GM21576 (cell line): ENCODE measurements around the gene ZBTB7C.

Source experiments
- ATAC-seq: cut with Tn5 transposase; IDR thresholded peaks from one replicate; pipeline ENCODE4 v1.9.1; 2021; ENCODE audit warnings: mild to moderate bottlenecking, moderate library complexity; ENCODE audit not compliant: unreplicated experiment

The ZBTB7C gene

DNA sequence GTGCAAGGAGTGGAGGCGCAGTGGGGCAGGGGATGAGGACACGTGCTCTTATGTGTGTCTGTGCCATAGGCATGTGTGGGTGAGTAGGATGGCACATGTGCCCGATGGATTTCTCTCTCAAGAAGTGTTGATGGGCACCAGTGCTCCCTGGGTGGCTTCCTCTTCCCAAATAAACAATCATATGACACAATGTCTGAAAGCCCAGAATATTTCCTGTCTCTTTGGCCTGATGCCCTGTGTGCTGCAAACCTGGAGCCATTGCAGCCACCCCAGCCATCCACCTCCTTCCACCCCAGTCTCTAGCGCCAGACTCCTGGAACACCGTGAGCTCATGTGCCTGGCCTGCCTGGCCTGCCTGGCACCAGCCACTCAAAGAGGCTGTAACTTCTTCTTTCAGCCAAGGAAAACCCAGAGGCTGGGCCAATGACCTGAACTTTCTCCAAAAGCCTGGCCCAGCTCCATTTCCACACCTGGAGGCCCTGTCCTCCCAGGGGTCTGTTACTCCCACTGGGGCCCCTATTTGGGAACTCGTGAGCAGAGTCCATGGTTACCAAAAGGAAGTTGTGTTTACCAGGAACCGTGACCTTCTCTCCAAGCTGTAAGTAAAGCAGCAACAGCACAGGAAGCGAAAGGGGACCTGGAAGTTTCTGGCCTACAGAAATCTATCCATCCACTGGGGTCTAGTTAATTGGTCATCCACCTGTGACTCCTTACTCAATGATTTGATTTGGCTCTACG, 9.5 kb upstream of the ZBTB7C start:
- no peak for ATAC-seq

DNA sequence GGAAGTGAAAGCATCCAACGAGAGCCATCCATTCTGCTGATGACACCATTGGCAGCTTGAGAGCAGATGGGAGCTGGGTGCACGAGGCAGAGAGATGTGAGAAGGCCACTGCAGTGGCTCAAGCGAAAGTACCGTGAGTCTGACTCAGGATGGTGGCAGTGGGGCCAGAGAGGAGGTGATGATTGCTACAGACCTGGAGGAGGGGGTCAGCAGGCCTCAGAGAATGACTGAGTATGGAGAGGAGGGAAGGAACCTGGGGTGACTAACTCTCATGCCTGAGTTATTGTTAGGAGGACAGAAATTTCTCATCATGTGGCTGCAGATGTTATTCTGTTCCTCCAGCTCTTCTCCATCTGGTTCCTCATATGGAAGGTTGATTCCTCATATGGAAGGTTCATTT, 8.8 kb upstream of the ZBTB7C start:
- no peak for ATAC-seq

DNA sequence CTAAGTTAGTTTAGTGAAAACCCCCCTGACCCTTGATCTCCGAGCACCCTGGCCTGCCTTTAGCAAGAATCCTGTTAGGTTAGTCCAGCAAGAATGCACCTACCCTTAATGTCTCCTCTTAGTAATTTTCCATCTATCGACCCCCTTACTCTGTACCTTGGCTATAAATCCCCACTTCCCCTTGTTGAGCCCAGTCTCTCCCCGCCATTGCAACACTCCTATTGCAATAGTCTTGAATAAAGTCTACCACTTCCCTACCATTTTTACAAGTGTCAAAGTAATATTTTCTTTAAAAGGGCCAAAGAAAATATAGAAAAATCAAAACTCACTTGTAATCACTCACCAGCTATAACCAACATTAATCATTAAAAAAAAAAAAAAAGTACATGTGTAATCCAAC, 4.2 kb upstream of the ZBTB7C start:
- ATAC-seq: no peak

DNA sequence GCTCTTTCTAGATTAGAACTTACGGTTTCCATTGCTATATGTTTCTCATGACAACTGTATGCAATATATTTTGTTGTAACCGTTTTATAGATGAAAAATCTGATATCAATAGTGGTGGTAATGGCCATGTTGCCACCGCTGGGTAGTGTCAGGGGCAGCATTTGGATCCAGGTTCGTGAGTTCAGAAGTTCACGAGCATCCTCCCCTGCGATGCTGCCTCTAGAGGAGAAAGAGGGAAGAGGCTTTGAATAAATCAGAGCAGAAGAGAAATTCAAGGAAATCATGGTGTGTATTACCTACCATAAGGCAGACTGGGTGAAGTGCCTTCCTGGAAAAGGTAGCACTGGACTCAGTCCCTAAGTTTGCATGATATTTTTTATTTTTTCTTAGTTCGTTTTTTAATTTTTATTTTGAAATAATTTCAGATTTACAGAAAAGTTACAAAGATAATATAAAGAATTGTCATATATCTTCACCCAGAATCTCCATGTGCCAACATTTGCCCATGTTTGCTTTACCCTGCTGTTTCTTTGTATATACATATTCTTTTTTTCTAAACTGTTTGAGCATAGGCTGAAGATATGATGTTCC, 3.3 kb upstream of the ZBTB7C start:
- no peak for ATAC-seq

- ATAC-seq: peak; percentile 96
Observed at GRCh38 chr18:48410095-48410920, 1.1 kb upstream of the ZBTB7C start.

DNA sequence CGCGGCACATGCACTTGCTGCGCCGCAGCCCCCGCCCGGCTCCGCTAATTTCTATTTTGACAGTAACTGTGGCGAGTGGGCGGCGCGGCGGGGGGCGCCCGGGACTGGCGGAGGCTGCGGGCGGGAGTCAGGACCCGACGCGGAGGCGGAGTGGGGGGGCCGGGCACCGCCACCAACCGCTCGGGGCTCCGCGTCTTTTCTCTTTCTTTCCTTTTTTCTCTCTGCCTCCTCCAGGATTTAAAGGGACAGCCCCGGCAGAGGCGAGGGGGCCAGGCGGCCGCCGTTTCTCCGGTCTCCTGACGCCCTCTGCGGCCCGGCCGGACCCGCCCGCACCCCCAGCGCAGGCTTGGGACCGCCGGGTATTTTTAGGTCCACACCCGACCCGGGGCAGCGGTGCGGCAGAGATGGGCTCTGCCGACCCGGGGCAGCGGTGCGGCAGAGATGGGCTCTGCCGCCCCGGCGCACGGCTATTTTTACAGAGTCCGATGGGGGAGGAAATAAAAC, 460 bp upstream of the ZBTB7C start:
- ATAC-seq: peak; percentile 20

- no peak for ATAC-seq
Observed at GRCh38 chr18:48408111-48408726, 964 bp downstream of the ZBTB7C start.

- ATAC-seq: no peak
Observed at GRCh38 chr18:48407358-48407757, 1.8 kb downstream of the ZBTB7C start.

DNA sequence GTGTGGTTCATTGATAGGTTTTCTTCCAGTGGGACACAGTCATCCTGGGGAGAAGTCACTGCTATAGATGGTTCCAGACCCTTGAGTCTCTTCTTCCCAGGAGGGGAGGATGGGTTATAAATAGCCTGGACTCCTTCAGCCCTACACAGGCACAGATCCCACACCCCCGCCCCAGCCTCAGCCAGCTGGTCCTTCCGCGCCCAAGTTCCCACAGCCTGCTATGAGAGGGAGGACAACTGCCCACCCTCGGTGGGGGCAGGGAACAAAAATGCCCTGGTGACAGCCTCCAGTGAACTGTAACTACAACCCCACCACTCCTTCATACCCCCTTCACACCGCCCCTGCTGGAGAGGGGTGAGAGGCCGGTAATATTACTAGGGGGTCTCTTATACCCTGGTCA, 3.2 kb downstream of the ZBTB7C start:
- ATAC-seq: no peak

DNA sequence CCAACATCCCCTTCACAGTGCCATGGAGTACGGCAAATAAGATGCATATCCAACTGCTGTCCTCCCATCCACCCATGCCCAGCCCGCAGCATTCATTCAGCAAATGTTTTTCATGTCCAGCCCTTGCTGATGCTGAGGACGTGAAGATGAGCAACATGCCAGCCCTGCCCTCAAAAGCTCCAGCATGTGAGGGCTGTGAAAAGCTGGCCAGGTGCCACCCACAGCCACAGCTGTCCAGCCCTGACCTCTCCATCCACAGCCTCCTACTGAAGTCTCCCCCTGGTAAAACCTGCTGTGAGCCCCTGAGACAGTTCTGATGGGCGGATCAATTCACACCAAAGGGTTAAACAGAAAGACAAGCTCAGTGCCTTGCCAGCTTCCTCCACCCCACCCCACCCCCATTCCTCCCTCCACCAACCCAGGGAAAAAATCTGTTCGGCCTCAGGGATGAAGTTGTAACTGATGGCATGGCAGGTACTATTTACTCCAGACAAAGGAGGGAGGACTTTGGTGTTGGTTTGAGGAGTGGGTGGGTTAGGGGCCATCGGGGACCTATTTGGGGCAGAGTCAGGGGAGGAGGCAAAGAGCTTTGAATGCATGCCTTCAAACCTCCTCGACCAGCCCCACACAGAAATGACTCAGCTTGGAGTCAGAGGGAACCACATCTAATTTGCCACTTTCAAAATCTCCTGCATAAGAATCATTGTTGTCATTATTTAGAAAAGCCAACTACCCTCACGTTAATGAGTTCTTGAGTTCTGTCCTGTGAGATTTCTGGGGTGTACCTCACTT, 4.3 kb downstream of the ZBTB7C start:
- ATAC-seq: no peak

GRCh38 chr18:48402953-48403352, 6.2 kb downstream of the ZBTB7C start:
- no peak for ATAC-seq

GRCh38 chr18:48399303-48400075, 9.7 kb downstream of the ZBTB7C start:
- ATAC-seq: no peak

DNA sequence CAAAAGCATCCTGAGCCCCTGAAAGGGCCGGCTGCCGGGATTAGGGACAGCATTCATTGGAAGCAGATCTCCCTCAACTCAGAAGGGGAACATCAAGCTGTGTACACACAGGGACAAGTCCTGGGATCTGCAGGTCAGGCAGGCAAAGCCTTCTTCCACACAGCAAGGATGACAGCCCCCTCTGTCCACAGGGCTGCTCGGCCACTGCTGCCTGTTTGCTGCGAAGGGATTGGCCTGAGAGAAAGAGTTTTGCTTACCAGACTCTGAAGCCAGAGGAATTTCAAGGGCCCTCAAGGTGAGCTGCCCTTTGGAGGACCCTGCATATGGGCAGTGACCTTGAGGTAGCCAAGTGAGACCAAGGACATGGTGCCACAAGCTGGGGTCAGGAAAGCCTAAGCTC, 11.1 kb downstream of the ZBTB7C start:
- no peak for ATAC-seq

DNA sequence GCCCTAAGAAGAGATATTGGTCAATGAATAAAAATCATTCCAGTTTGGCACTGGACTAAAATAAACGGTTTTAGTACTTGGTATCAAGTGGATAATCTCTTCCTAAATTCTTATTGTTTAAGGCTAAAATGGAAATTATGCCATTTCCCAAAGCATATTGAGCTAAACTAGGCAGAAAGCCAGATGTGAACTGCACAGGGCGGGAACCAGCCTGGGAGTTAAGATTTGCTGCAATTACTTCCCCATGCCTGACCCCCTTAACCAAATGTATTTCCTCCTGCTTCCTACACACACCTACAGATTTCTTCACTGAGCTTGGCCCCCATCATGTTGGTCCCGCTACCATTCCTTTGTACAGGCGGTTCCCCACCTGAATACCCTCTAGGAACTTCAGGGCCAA, 12.2 kb downstream of the ZBTB7C start:
- no peak for ATAC-seq

GRCh38 chr18:48396561-48396960, 12.6 kb downstream of the ZBTB7C start:
- no peak for ATAC-seq

GRCh38 chr18:48395646-48396045, 13.5 kb downstream of the ZBTB7C start:
- no peak for ATAC-seq

DNA sequence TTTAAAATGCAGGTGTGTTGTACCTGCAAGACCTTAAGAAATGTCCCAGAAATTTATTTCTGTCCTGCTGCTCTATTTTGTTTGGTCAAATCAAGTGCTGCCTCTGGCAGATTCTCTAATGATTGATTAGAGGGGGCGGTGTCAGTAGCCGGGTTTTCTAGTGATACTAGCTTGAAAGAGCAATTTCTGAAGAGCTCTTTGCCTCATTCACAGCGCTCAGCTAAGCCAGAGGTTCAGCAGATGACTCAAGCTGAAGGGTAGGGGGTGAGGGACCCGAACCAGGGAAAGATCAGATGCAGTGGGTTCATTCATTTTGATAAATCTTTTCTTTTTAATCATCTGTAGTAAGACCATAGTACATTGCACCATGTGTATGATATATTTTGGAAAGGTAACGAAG, 15.0 kb downstream of the ZBTB7C start:
- ATAC-seq: no peak

- ATAC-seq: no peak
Observed at GRCh38 chr18:48393776-48394175, 15.4 kb downstream of the ZBTB7C start.

DNA sequence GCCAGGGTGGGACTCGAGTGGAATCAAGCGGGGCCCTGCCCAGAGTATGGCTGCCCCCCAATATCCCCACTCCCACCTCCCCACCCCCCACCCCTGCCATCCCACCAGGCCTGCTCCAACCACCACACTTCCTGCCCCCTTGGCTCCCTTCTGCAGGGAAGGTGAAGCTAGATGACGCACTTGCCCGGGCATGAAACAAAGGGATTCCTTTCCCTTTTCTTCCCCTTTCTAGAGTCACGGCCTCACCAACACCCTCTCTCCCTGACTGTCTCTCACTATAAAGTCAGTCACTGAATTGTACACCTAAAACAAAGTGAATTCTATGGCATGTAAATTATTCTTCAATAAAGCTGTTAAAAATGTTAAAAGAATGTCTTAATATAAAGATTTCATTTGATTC, 16.0 kb downstream of the ZBTB7C start:
- ATAC-seq: no peak

GRCh38 chr18:48392268-48392667, 16.9 kb downstream of the ZBTB7C start:
- ATAC-seq: no peak
